T-helper 2 cell treated with Interferon-gamma antibody and Interleukin-4, amounts not matched to agents 5 μg/mL and 100 μg/mL, for 36 hours (primary cell): ENCODE data around the gene DRC7.
"Not testable (repeated sequence)": the region's sequence is repeated elsewhere in the genome, so short reads cannot be mapped to it uniquely, and the experiment has no call there.

Experiments
- DNase-seq: peaks from one replicate; pipeline ENCODE4 v3.0.0; 2021; ENCODE audit warnings: low spot score
- H3K27ac Mint-ChIP-seq: one replicate; pipeline ENCODE4 v1.8.0; 2021; ENCODE audit warnings: mild to moderate bottlenecking, mixed read lengths
- H3K27me3 Mint-ChIP-seq: one replicate; pipeline ENCODE4 v1.8.0; 2021; ENCODE audit warnings: low read depth, mixed read lengths
- H3K36me3 Mint-ChIP-seq: one replicate; pipeline ENCODE4 v1.8.0; 2021; ENCODE audit warnings: low read depth, mixed read lengths
- H3K4me1 Mint-ChIP-seq: one replicate; pipeline ENCODE4 v1.8.0; 2021; ENCODE audit warnings: low read depth, mixed read lengths
- H3K4me3 Mint-ChIP-seq: one replicate; pipeline ENCODE4 v1.8.0; 2022; ENCODE audit warnings: mild to moderate bottlenecking, moderate library complexity, mixed read lengths
- H3K9me3 Mint-ChIP-seq: one replicate; pipeline ENCODE4 v1.8.0; 2021; ENCODE audit warnings: mixed read lengths

Gene DRC7

DNA sequence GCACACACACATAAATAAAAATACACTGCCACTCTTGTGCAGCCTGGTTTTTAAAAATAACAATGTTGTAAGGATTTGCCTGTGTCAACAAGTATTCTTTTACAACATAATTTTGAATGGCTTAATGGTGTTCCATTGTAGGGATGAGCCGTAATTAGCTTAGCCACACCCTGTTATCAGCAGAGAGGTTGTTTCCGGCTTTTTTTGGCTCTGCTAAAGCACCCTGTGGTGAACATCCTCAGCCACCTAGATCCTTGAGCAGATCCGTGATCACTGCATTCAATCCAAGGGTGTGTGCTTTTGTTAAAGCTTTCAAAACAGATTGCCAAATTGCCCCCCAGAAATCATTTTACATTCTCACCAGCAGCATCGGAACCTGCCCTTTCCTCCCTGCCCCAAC is 47.9 kb downstream of the DRC7 start:
- no peak overlapping the region for H3K27ac Mint-ChIP-seq
- H3K9me3 Mint-ChIP-seq = no peaks in the 10 kb centered on the region
- DNase-seq = no peak
- H3K4me1 Mint-ChIP-seq = peaks cover 2% of the 10 kb centered on the region
- no peaks in the 10 kb centered on the region for H3K27me3 Mint-ChIP-seq
- H3K4me3 Mint-ChIP-seq = no peak overlapping the region
- peaks cover 2% of the 10 kb centered on the region for H3K36me3 Mint-ChIP-seq

DNA sequence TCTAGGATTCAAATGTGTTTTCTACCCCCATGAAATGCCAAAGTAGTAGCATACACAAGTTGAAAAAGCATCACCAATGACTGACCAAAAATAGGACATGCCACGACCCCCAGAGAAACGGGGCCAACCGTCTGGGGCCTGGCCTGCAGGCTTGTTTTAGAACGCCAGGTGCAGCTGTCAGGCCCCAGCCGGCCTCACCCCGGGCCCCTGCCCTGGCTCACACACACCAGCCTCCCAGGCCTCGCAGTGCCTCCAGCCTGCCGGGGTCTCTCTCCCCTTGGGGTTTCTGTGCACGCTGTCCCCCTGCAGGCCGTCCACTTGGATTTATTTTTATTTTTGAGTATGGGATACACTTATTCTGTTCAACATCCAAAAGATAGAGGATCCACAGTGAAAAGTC is 48.9 kb downstream of the DRC7 start:
- H3K4me1 Mint-ChIP-seq = no peaks in the 10 kb centered on the region
- H3K9me3 Mint-ChIP-seq = no peaks in the 10 kb centered on the region
- H3K36me3 Mint-ChIP-seq = no peaks in the 10 kb centered on the region
- H3K4me3 Mint-ChIP-seq = no peak overlapping the region
- H3K27ac Mint-ChIP-seq = no peak overlapping the region
- DNase-seq = no peak
- H3K27me3 Mint-ChIP-seq = no peaks in the 10 kb centered on the region

DNA sequence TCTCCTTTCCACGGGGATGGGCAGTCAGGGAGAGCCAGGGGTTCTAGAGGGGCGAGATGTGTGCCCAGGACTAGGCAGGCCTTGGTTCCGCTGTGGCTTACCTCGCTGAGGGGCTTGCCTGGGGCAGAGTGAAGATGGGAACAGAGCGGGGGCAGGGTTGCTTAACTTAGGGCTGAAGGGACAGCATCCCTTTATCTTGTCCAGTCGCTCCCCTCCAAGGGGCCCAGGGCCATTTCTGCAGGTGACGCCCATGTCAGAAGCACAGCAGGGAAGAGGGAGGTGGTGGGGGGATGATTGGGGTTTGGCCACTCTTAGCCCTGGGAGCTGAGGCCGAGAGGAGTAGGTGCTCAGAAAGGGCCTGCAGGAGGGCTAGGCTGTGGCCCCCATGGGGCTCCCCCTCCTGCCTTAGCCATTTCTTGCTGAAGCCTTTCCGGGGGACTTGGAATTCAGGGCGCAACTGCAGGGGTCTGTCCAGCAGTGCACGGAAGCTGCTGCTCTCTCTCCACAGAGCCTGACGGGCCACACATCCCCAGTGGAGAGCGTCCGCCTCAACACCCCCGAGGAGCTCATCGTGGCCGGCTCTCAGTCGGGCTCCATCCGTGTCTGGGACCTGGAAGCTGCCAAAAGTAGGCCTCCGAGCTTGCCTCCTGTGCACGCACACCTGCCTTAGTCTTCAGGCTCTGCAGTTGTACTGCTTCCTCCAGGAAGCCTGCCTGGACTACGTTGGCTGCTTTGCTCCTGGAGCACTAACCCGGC is 49.5 kb downstream of the DRC7 start:
- DNase-seq = no peak
- Mint-ChIP-seq H3K9me3 (no peaks in the 10 kb centered on the region), H3K4me3 (no peak overlapping the region), H3K36me3 (no peaks in the 10 kb centered on the region), H3K27me3 (no peaks in the 10 kb centered on the region), H3K4me1 (no peaks in the 10 kb centered on the region), H3K27ac (no peak overlapping the region)

DNA sequence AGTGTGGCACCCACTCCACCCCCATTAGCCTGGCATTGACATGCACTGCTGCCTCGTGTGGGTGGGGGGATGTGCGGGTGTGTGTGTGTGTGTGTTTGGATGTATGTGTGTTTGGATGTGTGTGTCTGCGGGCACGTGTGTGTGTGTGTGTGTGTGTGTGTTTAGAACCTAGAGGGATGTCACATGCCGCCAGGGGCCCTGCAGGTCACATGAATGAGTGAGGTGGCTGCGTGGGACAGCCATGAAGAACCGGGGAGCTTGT is 50.0 kb downstream of the DRC7 start:
- no peaks in the 10 kb centered on the region for H3K4me1 Mint-ChIP-seq
- H3K36me3 Mint-ChIP-seq = no peaks in the 10 kb centered on the region
- DNase-seq = no peak
- no peak overlapping the region for H3K4me3 Mint-ChIP-seq
- no peak overlapping the region for H3K27ac Mint-ChIP-seq
- no peaks in the 10 kb centered on the region for H3K9me3 Mint-ChIP-seq
- H3K27me3 Mint-ChIP-seq = no peaks in the 10 kb centered on the region

DNA sequence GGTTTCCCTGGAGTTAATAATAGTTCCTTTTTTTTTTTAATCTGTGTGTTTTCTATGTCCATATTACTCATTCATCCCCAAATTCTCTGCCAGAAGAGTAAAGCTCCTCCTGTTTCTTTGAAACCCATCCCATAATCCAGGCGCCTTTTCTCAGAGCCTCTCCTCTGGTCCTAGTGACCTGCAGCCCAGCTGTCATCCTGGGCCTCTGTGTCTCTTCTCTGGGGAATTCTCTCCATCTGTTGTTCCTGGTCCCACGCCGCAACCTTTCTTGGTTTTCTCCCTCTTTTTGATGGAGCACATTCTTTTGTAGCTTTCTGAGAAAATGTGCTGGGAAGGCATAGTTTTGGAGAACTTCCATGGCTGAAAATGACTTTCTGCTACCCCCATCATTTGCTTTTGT is 51.2 kb downstream of the DRC7 start:
- H3K4me1 Mint-ChIP-seq = no peaks in the 10 kb centered on the region

DNA sequence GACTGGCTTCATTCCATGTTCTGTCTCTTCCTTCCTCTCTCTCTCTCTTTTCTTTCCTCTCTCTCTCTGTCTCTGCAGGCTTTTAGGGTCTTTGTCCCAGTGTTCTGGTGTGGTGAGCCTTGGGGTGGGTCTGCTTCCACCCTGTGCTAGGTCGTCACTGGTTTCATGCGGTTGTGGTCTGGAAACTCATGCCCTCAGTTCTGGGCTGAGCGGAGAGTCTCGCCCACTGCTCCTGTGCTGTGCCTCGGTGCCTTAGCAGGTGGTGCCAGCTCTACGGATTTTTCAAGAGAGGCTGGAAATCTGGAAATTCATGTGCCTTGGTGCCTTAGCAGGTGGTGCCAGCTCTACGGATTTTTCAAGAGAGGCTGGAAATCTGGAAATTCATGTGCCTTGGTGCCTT is 51.7 kb downstream of the DRC7 start:
- H3K4me1 Mint-ChIP-seq, DNase-seq, H3K36me3 Mint-ChIP-seq, H3K27ac Mint-ChIP-seq, H3K4me3 Mint-ChIP-seq, H3K9me3 Mint-ChIP-seq, H3K27me3 Mint-ChIP-seq: not testable (repeated sequence)

More for the DNA sequence above, 51.2 kb downstream of the DRC7 start:
- H3K36me3 Mint-ChIP-seq = no peaks in the 10 kb centered on the region
- no peak for DNase-seq
- H3K4me3 Mint-ChIP-seq = no peak overlapping the region
- H3K9me3 Mint-ChIP-seq = no peaks in the 10 kb centered on the region
- no peaks in the 10 kb centered on the region for H3K27me3 Mint-ChIP-seq
- H3K27ac Mint-ChIP-seq = no peak overlapping the region

DNA sequence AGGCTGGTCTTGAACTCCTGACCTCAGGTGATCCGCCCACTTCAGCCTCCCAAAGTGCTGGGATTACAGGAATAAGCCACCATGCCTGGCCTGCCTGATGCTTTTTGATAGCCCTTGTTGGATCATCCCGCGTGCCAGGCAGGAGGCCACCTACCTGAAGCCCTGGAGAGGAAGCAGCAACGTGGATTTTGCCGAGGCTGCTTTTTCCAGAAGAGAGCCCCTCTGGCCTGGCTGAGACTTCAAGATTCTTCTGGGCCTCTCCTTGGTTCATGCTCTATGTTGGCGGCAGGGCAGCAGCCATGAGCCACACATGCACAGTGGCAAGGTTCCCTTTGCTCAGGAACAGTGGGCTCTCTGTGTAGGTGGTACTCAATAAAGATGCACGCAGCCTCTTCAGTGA is 52.5 kb downstream of the DRC7 start:
- peaks cover 2% of the 10 kb centered on the region for H3K36me3 Mint-ChIP-seq
- H3K27ac Mint-ChIP-seq = no peak overlapping the region
- no peak for DNase-seq
- no peaks in the 10 kb centered on the region for H3K4me1 Mint-ChIP-seq
- no peak overlapping the region for H3K4me3 Mint-ChIP-seq
- H3K27me3 Mint-ChIP-seq = no peaks in the 10 kb centered on the region
- no peaks in the 10 kb centered on the region for H3K9me3 Mint-ChIP-seq

DNA sequence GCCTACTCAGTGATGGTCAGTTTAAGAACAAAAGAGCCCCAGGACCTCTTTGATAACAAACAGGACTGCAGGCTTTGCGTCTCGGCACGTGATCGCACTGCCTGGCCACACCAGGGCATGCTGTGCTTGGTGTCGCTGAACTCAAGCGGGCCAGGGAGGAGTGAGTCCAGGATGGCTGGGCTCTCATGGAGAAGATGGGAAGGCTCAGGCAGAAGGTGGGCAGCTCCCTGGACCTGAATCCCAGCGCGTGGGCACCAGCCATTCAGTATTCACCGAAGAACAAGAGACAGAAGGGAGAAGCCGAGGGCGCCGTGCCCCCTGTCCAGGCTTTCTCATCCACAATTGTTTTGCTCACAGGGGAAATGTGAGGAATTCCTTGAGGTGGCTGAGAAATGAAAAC is 52.9 kb downstream of the DRC7 start:
- no peak overlapping the region for H3K27ac Mint-ChIP-seq
- no peaks in the 10 kb centered on the region for H3K4me1 Mint-ChIP-seq
- no peaks in the 10 kb centered on the region for H3K9me3 Mint-ChIP-seq
- no peak overlapping the region for H3K4me3 Mint-ChIP-seq
- DNase-seq = no peak
- H3K36me3 Mint-ChIP-seq = peaks cover 2% of the 10 kb centered on the region
- H3K27me3 Mint-ChIP-seq = no peaks in the 10 kb centered on the region

DNA sequence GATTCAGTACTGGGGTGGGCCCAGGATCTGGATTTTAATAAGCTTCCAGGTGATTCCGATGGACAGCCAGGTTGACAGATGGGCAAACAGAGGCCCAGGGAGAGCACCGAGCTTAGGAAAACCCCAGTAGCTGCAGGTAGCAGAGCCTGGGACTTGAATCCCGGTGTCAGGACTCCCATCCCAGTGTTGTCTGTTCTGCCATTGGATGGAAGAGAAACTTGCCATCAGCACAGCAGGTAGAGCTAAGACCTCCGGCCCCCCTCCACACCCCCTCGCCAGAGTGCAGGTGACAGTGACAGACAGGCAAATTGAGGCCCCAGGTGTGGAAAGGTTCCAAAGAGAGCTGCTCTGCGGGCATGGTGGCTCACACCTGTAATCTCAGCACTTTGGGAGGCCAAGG is 53.4 kb downstream of the DRC7 start:
- H3K9me3 Mint-ChIP-seq = no peaks in the 10 kb centered on the region
- H3K4me3 Mint-ChIP-seq = no peak overlapping the region
- no peak for DNase-seq
- H3K36me3 Mint-ChIP-seq = peaks cover 2% of the 10 kb centered on the region
- H3K4me1 Mint-ChIP-seq = no peaks in the 10 kb centered on the region
- no peaks in the 10 kb centered on the region for H3K27me3 Mint-ChIP-seq
- H3K27ac Mint-ChIP-seq = no peak overlapping the region

DNA sequence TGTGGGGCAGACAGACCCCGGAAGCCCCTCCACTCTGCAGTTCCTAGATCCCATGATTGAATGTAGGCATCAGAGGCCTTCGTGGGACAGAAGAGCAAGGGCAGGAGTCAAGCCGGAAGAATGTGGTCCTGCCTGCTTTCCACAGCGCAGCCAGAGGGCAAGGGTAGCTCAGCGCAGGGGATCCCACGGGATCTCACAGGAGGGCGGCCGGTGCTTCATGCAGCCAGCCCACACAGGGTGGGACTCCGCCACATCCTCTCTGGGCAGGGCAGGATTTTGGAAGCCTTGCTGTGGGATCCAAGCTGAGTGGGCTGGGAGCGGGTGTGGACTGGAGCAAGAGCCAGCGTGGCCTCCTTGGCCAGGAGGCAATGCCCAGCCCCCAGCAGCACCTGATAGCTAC is 54.0 kb downstream of the DRC7 start:
- Mint-ChIP-seq H3K36me3 (peaks cover 2% of the 10 kb centered on the region), H3K27me3 (no peaks in the 10 kb centered on the region), H3K4me3 (no peak overlapping the region), H3K9me3 (no peaks in the 10 kb centered on the region), H3K4me1 (no peaks in the 10 kb centered on the region), H3K27ac (no peak overlapping the region)
- DNase-seq = no peak

DNA sequence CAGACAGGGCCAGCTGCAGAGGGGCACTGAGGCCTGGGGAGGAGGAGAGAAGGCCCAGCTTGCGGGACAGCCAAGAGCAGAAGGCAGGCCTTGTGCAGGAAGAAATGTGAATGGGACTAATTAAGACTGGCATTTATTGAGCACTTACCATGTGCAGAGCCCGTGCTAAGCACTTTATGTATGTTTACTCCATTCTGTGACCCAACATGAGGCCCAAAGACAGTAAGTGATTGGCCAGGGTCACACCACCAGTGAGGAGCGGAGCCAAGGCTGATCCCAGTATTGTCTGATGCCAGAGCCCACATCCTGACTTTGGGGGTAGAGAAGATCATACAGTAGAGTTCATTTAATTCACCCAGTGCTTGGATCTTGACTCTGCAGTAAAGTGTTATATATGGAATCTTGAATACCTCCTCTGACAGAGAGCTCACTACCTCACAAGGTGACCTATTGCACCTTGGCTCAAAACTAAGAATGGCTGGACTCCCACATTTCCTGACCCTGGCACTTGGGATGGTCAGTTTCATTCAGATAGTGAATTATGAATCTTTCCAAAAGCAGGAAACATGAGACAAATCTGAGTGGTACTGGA is 54.6 kb downstream of the DRC7 start:
- no peak for DNase-seq
- Mint-ChIP-seq H3K27ac (no peak overlapping the region), H3K9me3 (no peaks in the 10 kb centered on the region), H3K4me1 (no peaks in the 10 kb centered on the region), H3K36me3 (peaks cover 2% of the 10 kb centered on the region), H3K27me3 (no peaks in the 10 kb centered on the region), H3K4me3 (no peak overlapping the region)

DNA sequence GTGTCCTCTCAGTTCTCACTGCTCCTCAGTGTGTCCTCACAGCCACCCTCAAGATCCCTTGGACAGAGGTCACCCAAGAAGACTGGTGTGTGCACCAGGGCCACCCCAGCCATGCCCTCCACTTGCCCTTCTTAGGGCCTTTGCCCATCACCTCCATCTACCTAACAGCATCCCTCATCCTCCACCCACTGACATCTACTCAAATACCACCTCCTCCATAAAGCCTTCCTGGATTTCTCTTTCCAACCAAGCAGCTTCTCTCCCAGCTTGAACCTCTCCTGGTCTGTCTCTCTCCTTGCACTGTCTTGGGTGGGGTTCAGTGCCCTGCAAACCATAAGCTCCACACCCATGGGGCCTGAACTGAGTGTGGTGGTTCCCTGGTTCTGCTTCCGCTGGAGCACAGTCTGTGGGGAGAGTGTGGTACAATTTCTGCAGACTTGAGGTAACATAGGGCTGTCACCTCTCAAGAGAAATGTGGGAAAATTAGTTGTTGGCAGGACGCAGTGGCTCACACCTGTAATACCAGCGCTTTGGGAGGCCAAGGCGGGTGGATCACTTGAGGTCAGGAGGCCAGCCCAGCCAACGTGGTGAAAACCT is 55.3 kb downstream of the DRC7 start:
- no peaks in the 10 kb centered on the region for H3K27me3 Mint-ChIP-seq
- DNase-seq = no peak
- H3K4me1 Mint-ChIP-seq = no peaks in the 10 kb centered on the region
- no peak overlapping the region for H3K4me3 Mint-ChIP-seq
- no peak overlapping the region for H3K27ac Mint-ChIP-seq
- no peaks in the 10 kb centered on the region for H3K9me3 Mint-ChIP-seq
- H3K36me3 Mint-ChIP-seq = peaks cover 2% of the 10 kb centered on the region

DNA sequence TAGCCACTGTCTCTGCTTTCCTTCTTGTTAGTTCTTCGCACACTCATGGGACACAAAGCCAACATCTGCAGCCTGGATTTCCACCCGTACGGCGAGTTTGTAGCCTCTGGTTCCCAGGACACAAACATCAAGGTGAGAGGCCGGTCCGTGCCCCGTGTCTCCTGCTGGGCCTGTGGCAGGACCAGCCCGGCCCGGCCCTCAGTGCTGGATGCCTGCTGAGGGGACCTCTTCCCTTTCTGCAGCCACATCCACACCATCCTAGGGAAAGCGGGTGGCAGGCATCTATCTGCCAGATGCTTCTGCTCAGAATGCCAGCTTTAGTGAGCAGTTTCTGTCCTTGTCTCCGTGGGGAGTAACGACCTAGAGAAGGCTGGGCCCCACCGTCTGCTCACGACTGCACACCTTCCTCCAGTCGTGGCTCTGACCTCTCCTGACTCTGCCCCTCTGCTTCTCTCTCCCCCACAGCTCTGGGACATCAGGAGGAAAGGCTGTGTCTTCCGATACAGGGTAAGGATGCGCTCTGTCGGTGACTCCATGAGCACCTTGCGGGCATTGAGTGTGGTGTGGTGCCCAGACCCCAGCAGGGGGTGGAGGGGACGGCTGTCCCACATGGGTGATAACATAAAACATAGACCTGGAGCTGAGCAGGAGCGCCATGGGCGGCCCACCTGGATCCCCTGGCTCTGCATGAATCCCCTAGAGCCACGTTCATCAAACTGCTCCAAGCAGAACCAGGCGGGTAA is 56.4 kb downstream of the DRC7 start:
- Mint-ChIP-seq H3K27me3 (no peaks in the 10 kb centered on the region), H3K4me1 (no peaks in the 10 kb centered on the region), H3K4me3 (no peak overlapping the region), H3K27ac (no peak overlapping the region), H3K36me3 (peaks cover 2% of the 10 kb centered on the region), H3K9me3 (no peaks in the 10 kb centered on the region)
- no peak for DNase-seq

DNA sequence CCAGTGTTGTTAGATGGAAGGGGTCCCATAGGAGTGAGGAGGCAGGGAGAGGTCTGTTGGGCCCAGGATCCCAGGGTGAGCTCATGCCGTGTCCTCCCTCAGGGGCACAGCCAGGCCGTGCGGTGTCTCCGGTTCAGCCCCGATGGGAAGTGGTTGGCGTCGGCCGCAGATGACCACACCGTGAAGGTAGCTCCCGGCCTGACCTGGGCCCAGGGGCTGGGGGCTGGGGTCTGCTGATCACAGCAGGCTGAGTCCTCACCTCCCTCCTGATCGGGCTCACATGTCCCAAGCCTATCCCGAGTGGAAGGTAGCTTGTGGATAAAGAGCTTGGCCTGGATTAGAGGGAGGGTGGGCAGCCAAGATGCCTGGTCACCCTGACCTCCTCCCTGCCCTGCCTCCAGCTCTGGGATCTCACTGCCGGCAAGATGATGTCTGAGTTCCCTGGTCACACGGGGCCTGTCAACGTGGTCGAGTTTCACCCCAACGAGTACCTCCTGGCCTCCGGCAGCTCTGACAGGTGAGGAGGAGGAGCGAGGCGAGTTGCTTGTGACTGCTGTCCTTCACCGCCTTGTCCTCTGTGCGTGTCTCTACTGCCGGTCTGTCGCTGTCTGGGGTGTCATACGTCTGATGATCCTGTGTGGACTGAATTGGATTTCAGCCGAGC is 57.1 kb downstream of the DRC7 start:
- DNase-seq = no peak
- Mint-ChIP-seq H3K36me3 (peaks cover 2% of the 10 kb centered on the region), H3K4me1 (no peaks in the 10 kb centered on the region), H3K27ac (no peak overlapping the region), H3K9me3 (no peaks in the 10 kb centered on the region), H3K27me3 (no peaks in the 10 kb centered on the region), H3K4me3 (no peak overlapping the region)
